Islet precursor cell (in vitro differentiated cells): ENCODE data around the gene KAT2B.
"Not testable (repeated sequence)": the region's sequence is repeated elsewhere in the genome, so short reads cannot be mapped to it uniquely, and the experiment has no call there.

Source experiments
- DNase-seq: peaks from one replicate; pipeline ENCODE4 v3.0.0-alpha.2; 2018

Gene KAT2B

GRCh38 chr3:20039765-20040547 lies at the start of gene KAT2B:
Gene KAT2B (plus strand): TSS chr3:20040446. CDS start chr3:20040478, 32 bp downstream.
- DNase-seq = peak; percentile 83

- no peak for DNase-seq
Measured at GRCh38 chr3:19994796-19995195, 45.5 kb upstream of the KAT2B start.

- DNase-seq = no peak
Measured at GRCh38 chr3:19997502-19997901, 42.7 kb upstream of the KAT2B start.

- no peak for DNase-seq
Measured at GRCh38 chr3:20001932-20002331, 38.3 kb upstream of the KAT2B start.

GRCh38 chr3:20007960-20008359 lies 32.3 kb upstream of the KAT2B start:
- no peak for DNase-seq

- no peak for DNase-seq
Measured at GRCh38 chr3:20008646-20009045, 31.6 kb upstream of the KAT2B start.

- DNase-seq = no peak
Measured at GRCh38 chr3:20012164-20012563, 28.1 kb upstream of the KAT2B start, which contains the start of gene PP2D1. Gene PP2D1 (minus strand): TSS chr3:20012264. CDS start chr3:20012072, 192 bp downstream.

GRCh38 chr3:20013396-20013795 lies 26.9 kb upstream of the KAT2B start:
- no peak for DNase-seq

- DNase-seq = no peak
Measured at GRCh38 chr3:20015525-20015924, 24.7 kb upstream of the KAT2B start.

GRCh38 chr3:20016076-20016475 lies 24.2 kb upstream of the KAT2B start:
- not testable (repeated sequence) for DNase-seq

GRCh38 chr3:20022954-20023622 lies 17.2 kb upstream of the KAT2B start:
- DNase-seq = no peak

GRCh38 chr3:20023623-20024405 lies 16.4 kb upstream of the KAT2B start:
- DNase-seq = peak; percentile 68

- DNase-seq = no peak
Measured at GRCh38 chr3:20027136-20027535, 13.1 kb upstream of the KAT2B start.

- DNase-seq = no peak
Measured at GRCh38 chr3:20028905-20029331, 11.3 kb upstream of the KAT2B start.

GRCh38 chr3:20031939-20032338 lies 8.3 kb upstream of the KAT2B start:
- not testable (repeated sequence) for DNase-seq

- DNase-seq = no peak
Measured at GRCh38 chr3:20035019-20035418, 5.2 kb upstream of the KAT2B start.

GRCh38 chr3:20037255-20037996 lies 2.8 kb upstream of the KAT2B start:
- no peak for DNase-seq

- no peak for DNase-seq
Measured at GRCh38 chr3:20038699-20039465, 1.4 kb upstream of the KAT2B start.

- no peak for DNase-seq
Measured at GRCh38 chr3:20039466-20039764, 831 bp upstream of the KAT2B start.

- peak; percentile 85 for DNase-seq
Measured at GRCh38 chr3:20040548-20041196, 426 bp downstream of the KAT2B start.

GRCh38 chr3:20041197-20041780 lies 1.0 kb downstream of the KAT2B start:
- DNase-seq = peak; percentile 92
